DND-41 (cell line): ENCODE data around the gene HTT.

ENCODE experiments used
- CTCF ChIP-seq: IDR thresholded peaks from 2 replicates; pipeline ENCODE4 v1.5.1; 2012; ENCODE audit warnings: borderline replicate concordance, low read length, moderate library complexity, mild to moderate bottlenecking; ENCODE audit not compliant: poor library complexity, severe bottlenecking; ENCODE audit errors: extremely low read depth
- EZH2 ChIP-seq: IDR thresholded peaks from 3 replicates; pipeline ENCODE4 v1.6.1; 2012; ENCODE audit warnings: borderline replicate concordance, low read depth, mild to moderate bottlenecking, moderate library complexity, low read length, inconsistent platforms; ENCODE audit not compliant: severe bottlenecking

DNA sequence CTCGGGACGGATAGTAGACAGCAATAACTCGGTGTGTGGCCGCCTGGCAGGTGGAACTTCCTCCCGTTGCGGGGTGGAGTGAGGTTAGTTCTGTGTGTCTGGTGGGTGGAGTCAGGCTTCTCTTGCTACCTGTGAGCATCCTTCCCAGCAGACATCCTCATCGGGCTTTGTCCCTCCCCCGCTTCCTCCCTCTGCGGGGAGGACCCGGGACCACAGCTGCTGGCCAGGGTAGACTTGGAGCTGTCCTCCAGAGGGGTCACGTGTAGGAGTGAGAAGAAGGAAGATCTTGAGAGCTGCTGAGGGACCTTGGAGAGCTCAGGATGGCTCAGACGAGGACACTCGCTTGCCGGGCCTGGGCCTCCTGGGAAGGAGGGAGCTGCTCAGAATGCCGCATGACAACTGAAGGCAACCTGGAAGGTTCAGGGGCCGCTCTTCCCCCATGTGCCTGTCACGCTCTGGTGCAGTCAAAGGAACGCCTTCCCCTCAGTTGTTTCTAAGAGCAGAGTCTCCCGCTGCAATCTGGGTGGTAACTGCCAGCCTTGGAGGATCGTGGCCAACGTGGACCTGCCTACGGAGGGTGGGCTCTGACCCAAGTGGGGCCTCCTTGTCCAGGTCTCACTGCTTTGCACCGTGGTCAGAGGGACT lies 168.8 kb downstream of the HTT start:
- no peak for TF ChIP-seq CTCF
- no peak for TF ChIP-seq EZH2
